K562 (cell line): ENCODE measurements around the gene TMEM143. TPM values are rescaled to one million over a fixed set of nuclear protein-coding genes. Genes with fewer than 3 reads are reported as not detected.

Source experiments
- ATAC-seq: fragments of 200-7000 bp; cut with Tn5 transposase; 3 replicates; pipeline ENCODE4 v1.9.1; 2020; ENCODE audit warnings: moderate library complexity
- BruUV-seq: library from RNA; stranded (reverse); fragments of 400-500 nt; replicated peaks from 2 replicates; lab custom pipeline; 2021; lab: Mats Ljungman, UMichigan
- CTCF ChIA-PET: fragments of 300-600 bp; formaldehyde crosslinking; extraction: SDS; loops from one replicate; lab custom pipeline; 2021; ENCODE audit warnings: low intra/inter-chr PET ratio; lab: Yijun Ruan, JAX
- POLR2A ChIA-PET: fragments of 300-600, 350-650 bp; sonication (Branson Sonifier 250); formaldehyde crosslinking; extraction: SDS; loops from one replicate; lab custom pipeline; 2021; ENCODE audit warnings: antibody characterized with exemption, inconsistent platforms; lab: Yijun Ruan, JAX
- DNase-seq, 4 experiments: peaks; one replicate each; pipeline versions ENCODE4 v3.0.0 to v3.0.0-alpha.2; 2011 to 2018; ENCODE audit warnings: low spot score in 3 of 4, mixed read lengths in 3 of 4; ENCODE audit errors: extremely low read depth in 1 of 4
- FAIRE-seq: peaks from 2 replicates; lab custom pipeline; 2011; peaks lifted over from hg19 to GRCh38; lab: Jason Lieb, UNC
- H2AFZ ChIP-seq: 2 replicates; pipeline ENCODE4 v1.6.0; 2011; ENCODE audit warnings: low read depth, low read length, control low read depth, inconsistent platforms
- H3K27ac ChIP-seq: fragments of 200-600 bp; 3 replicates; pipeline ENCODE4 v1.8.0; 2011; ENCODE audit warnings: low read depth, mild to moderate bottlenecking, control low read depth, inconsistent platforms, low read length, moderate library complexity, mixed read lengths; ENCODE audit errors: extremely low read depth
- H3K27me3 ChIP-seq, 2 experiments: fragments of 300-600 bp in 1 of 2; 2 replicates in 1 of 2; 3 replicates in 1 of 2; pipeline versions ENCODE4 v1.6.0 to v1.8.0; 2011; ENCODE audit warnings: inconsistent platforms in 2 of 2, low read length in 2 of 2, mild to moderate bottlenecking in 1 of 2, mixed read lengths in 1 of 2, moderate library complexity in 1 of 2; ENCODE audit not compliant: control insufficient read depth in 2 of 2, insufficient read depth in 2 of 2
- H3K36me3 ChIP-seq: fragments of 300-600 bp; 3 replicates; pipeline ENCODE4 v1.8.0; 2011; ENCODE audit warnings: mild to moderate bottlenecking, low read length, inconsistent platforms; ENCODE audit not compliant: control insufficient read depth, insufficient read depth
- H3K4me1 ChIP-seq, 2 experiments: fragments of 200-600 bp in 1 of 2; replicated peaks in 1 of 2; 2 replicates in 1 of 2; 3 replicates in 1 of 2; pipeline versions ENCODE4 v1.5.1 to v1.8.0; 2011; ENCODE audit warnings: inconsistent platforms in 2 of 2, low read length in 2 of 2, mild to moderate bottlenecking in 1 of 2, mixed read lengths in 1 of 2, moderate library complexity in 1 of 2; ENCODE audit not compliant: control insufficient read depth in 2 of 2, insufficient read depth in 2 of 2
- H3K4me2 ChIP-seq: 2 replicates; pipeline ENCODE4 v1.6.1; 2011; ENCODE audit warnings: low read length, control low read depth, inconsistent platforms, mixed read lengths; ENCODE audit not compliant: insufficient read depth
- H3K4me3 ChIP-seq: fragments of 200-600 bp; sonication (generic), shearing (Covaris generic); 2 replicates; pipeline ENCODE4 v1.5.1; 2016; ENCODE audit warnings: control low read depth, inconsistent platforms
- H3K79me2 ChIP-seq: fragments of 200-600 bp; 3 replicates; pipeline ENCODE4 v1.8.0; 2011; ENCODE audit warnings: low read length, inconsistent platforms; ENCODE audit not compliant: control insufficient read depth, insufficient read depth
- H3K9ac ChIP-seq, 2 experiments: 2 replicates each; pipeline versions ENCODE4 v1.6.0 to v1.6.1; 2011; ENCODE audit warnings: low read depth in 2 of 2, low read length in 2 of 2, control low read depth in 1 of 2, inconsistent platforms in 1 of 2, mild to moderate bottlenecking in 1 of 2, mixed read lengths in 1 of 2; ENCODE audit not compliant: insufficient read depth in 1 of 2
- H3K9me1 ChIP-seq: one replicate; pipeline ENCODE4 v1.6.0; 2011; ENCODE audit warnings: inconsistent platforms, mild to moderate bottlenecking, low read length, moderate library complexity; ENCODE audit not compliant: control insufficient read depth, insufficient read depth
- H3K9me3 ChIP-seq: replicated peaks from 2 replicates; pipeline ENCODE4 v1.5.1; 2011; ENCODE audit warnings: low read depth, low read length, inconsistent platforms; ENCODE audit not compliant: control insufficient read depth, insufficient read depth
- H4K20me1 ChIP-seq: replicated peaks from 2 replicates; pipeline ENCODE4 v1.6.1; 2011; ENCODE audit warnings: low read length, inconsistent platforms, mixed read lengths; ENCODE audit not compliant: control insufficient read depth, insufficient read depth
- CBX3 ChIP-seq, 2 experiments: IDR thresholded peaks; 1 replicate in 1 of 2; 2 replicates in 1 of 2; pipeline ENCODE4 v1.6.1; 2012; ENCODE audit warnings: inconsistent platforms in 2 of 2, low read length in 2 of 2, borderline replicate concordance in 1 of 2, control low read depth in 1 of 2
- CHD2 ChIP-seq: IDR thresholded peaks from 2 replicates; pipeline ENCODE4 v1.6.1; 2011; ENCODE audit warnings: low read depth, low read length
- FIP1L1 ChIP-seq: fragments of 200-400 bp; formaldehyde crosslinking; IDR thresholded peaks from 2 replicates; pipeline ENCODE4 v1.6.1; 2018; ENCODE audit warnings: mild to moderate bottlenecking, low read depth, low read length; ENCODE audit not compliant: poor library complexity, severe bottlenecking
- GTF3C2 ChIP-seq: IDR thresholded peaks from 3 replicates; pipeline ENCODE4 v1.6.1; 2011; ENCODE audit warnings: borderline replicate concordance, mild to moderate bottlenecking, moderate library complexity; ENCODE audit not compliant: insufficient read length; ENCODE audit errors: extremely low read depth
- HNRNPUL1 ChIP-seq: fragments of 200-400 bp; formaldehyde crosslinking; IDR thresholded peaks from 2 replicates; pipeline ENCODE4 v1.6.1; 2017; ENCODE audit warnings: low read length
- KDM1A ChIP-seq, 2 experiments: fragments of 450-650 bp; IDR thresholded peaks; 2 replicates each; pipeline ENCODE4 v1.6.1; 2016; ENCODE audit warnings: mild to moderate bottlenecking in 2 of 2
- MBD2 ChIP-seq: sonication (generic); IDR thresholded peaks from 2 replicates; pipeline ENCODE4 v1.6.1; 2016; ENCODE audit warnings: low read depth, borderline replicate concordance
- POLR2G ChIP-seq: fragments of 200-400 bp; formaldehyde crosslinking; IDR thresholded peaks from 2 replicates; pipeline ENCODE4 v1.6.1; 2017; ENCODE audit warnings: low read depth, mild to moderate bottlenecking, antibody characterized with exemption, low read length, moderate library complexity
- RBFOX2 ChIP-seq: fragments of 200-400 bp; formaldehyde crosslinking; IDR thresholded peaks from 2 replicates; pipeline ENCODE4 v1.6.1; 2017; ENCODE audit warnings: low read depth, mild to moderate bottlenecking, low read length, moderate library complexity
- RBM25 ChIP-seq: fragments of 200-400 bp; formaldehyde crosslinking; IDR thresholded peaks from 2 replicates; pipeline ENCODE4 v1.6.1; 2018; ENCODE audit warnings: low read length, low read depth, moderate library complexity; ENCODE audit not compliant: severe bottlenecking
- STAT5A ChIP-seq: IDR thresholded peaks from 2 replicates; pipeline ENCODE4 v1.6.1; 2012; ENCODE audit warnings: low read length, inconsistent platforms, borderline replicate concordance
- TAF1 ChIP-seq: IDR thresholded peaks from 2 replicates; pipeline ENCODE4 v1.6.1; 2011; ENCODE audit warnings: mild to moderate bottlenecking, low read length, moderate library complexity; ENCODE audit not compliant: insufficient read depth, control insufficient read depth, severe bottlenecking; ENCODE audit errors: extremely low read depth
- ZBTB33 ChIP-seq: sonication (generic); formaldehyde crosslinking; IDR thresholded peaks from 2 replicates; pipeline ENCODE4 v1.8.1; 2023; ENCODE audit warnings: mild to moderate bottlenecking, missing genetic modification reagents
- ZBTB49 ChIP-seq: sonication (generic); formaldehyde crosslinking; IDR thresholded peaks from 2 replicates; pipeline ENCODE4 v1.8.0; 2022; ENCODE audit warnings: missing genetic modification reagents, mild to moderate bottlenecking, borderline replicate concordance
- WGBS: fragments of 100-300 bp; shearing (Covaris generic); methylation state at CpG from one replicate; pipeline ENCODE4 v1.1.6; 2016; ENCODE audit warnings: low coverage, mixed read lengths; ENCODE audit not compliant: insufficient coverage; ENCODE audit errors: missing lambda C conversion rate; 5-methylcytosine and 5-hydroxymethylcytosine counted together
- in situ Hi-C: fragments of 300-500 bp; cut with MboI; formaldehyde crosslinking; loops from 4 replicates; pipeline ENCODE4 v1.15.0; 2018; ENCODE audit warnings: inconsistent platforms, mixed read lengths
- intact Hi-C: fragments of 100-400 bp; cut with micrococcal nuclease; formaldehyde crosslinking; loops from 2 replicates; pipeline ENCODE4 v1.14.2; 2022
- polyA plus RNA-seq, 8 experiments: library from polyadenylated mRNA; depleted of rRNA in 4 of 8; stranded (reverse) in 5 of 8; unstranded in 3 of 8; fragments of >200 nt; fragmentation: Nextera tagmentation in 2 of 8; fragmentation: Illumina TruSeq in 1 of 8; extraction: Ambion mirVana in 2 of 8; extraction: Trizol in 1 of 8; gene quantifications; 2 replicates each; pipeline versions ENCODE4 v1.2.1 to v1.2.3, GENCODE V29; 2011 to 2014; ENCODE audit warnings: inconsistent platforms in 1 of 8, missing spikeins in 1 of 8
- total RNA-seq, 7 experiments: library from RNA; depleted of rRNA in 6 of 7; stranded (reverse); fragments of >200 nt in 6 of 7; fragmentation: Illumina TruSeq in 2 of 7; extraction: Trizol in 2 of 7; gene quantifications; 2 replicates each; pipeline versions ENCODE4 v1.2.1 to v1.2.3, GENCODE V29; 2011 to 2021; ENCODE audit warnings: low replicate concordance in 1 of 7

The TMEM143 gene
- total and polyA plus RNA-seq, 9 of the 15 experiments (the other 6 are each of a cell fraction or from before 2014, with no cell fraction given): 0.66 to 8.8 (median 4.3) TPM

- no peak overlapping the region for H3K27ac ChIP-seq
- intact Hi-C loops (no loop called here), in situ Hi-C loops (no loop called here)
- ChIA-PET POLR2A (interaction anchor here (1.2 kb wide), 1 partner anchor 10 kb away, joined by 3 read pairs; no protein-coding TSS in a partner anchor), CTCF (no interaction called here)
- peaks cover 7 to 21% of the 10 kb centered on the region in 2 experiments; a peak in 4 of 5 replicates for H3K4me1 ChIP-seq
- no TSS peak for BruUV-seq
- peaks cover 8% of the 10 kb centered on the region for H4K20me1 ChIP-seq
- no peak overlapping the region for H2AFZ ChIP-seq
- peaks cover 35% of the 10 kb centered on the region; the same call in 2 of the 3 replicates for H3K36me3 ChIP-seq
- WGBS: 93% methylated on average over 22 of the region's 27 CpGs
- H3K4me3 ChIP-seq: no peak overlapping the region
- no peaks in the 10 kb centered on the region for H3K9me1 ChIP-seq
- H3K9me3 ChIP-seq: no peaks in the 10 kb centered on the region
- no peak overlapping the region for H3K4me2 ChIP-seq
- FAIRE-seq: no peak
- ATAC-seq: no peak
- peaks cover 60% of the 10 kb centered on the region for H3K79me2 ChIP-seq
- no peak for DNase-seq
- peak overlapping the region in 1 of 2 experiments; percentile 53; a peak in 1 of 4 replicates for H3K9ac ChIP-seq
- no peaks in the 10 kb centered on the region for H3K27me3 ChIP-seq
- TF ChIP-seq GTF3C2 (no peak), CHD2 (no peak), TAF1 (no peak), POLR2G (peak; percentile 65), MBD2 (no peak), FIP1L1 (peak; percentile 31), CBX3 (IDR thresholded peaks at IDR 0.05; ENCODE audit: borderline replicate concordance in 1 of 2, low read length in 2 of 2) (0 out of 3 replicates have a peak, but pooled peaks of 1 of the 2 experiments have one; percentile 21), ZBTB49 (no peak), RBM25 (peak; percentile 82), RBFOX2 (peak; percentile 47), KDM1A (IDR thresholded peaks at IDR 0.05) (peak; percentile 21 to 62; a peak in 2 of 4 replicates), STAT5A (no peak), ZBTB33 (peak; percentile 79), HNRNPUL1 (no peak)
These were observed 41.4 kb upstream of the TMEM143 start for GRCh38 chr19:48405010-48405659.
